ENCODE measurements around the gene ZNF26. TPM values are rescaled to one million over a fixed set of nuclear protein-coding genes. Genes with fewer than 3 reads are reported as not detected.
"Not testable (repeated sequence)": the region's sequence is repeated elsewhere in the genome, so short reads cannot be mapped to it uniquely, and the experiment has no call there.

The ZNF26 gene, protein sequence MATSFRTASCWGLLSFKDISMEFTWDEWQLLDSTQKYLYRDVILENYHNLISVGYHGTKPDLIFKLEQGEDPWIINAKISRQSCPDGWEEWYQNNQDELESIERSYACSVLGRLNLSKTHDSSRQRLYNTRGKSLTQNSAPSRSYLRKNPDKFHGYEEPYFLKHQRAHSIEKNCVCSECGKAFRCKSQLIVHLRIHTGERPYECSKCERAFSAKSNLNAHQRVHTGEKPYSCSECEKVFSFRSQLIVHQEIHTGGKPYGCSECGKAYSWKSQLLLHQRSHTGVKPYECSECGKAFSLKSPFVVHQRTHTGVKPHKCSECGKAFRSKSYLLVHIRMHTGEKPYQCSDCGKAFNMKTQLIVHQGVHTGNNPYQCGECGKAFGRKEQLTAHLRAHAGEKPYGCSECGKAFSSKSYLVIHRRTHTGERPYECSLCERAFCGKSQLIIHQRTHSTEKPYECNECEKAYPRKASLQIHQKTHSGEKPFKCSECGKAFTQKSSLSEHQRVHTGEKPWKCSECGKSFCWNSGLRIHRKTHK
- 10 to 100 TPM in 1 of 5 donors, 1 to 10 TPM in 4; 1.8 to 30.3 (median 4.5) TPM for total RNA-seq
- polyA plus RNA-seq, result 1 to 10 TPM; 1.2 to 3.0 (median 2.1) TPM
- long read RNA-seq, donor 1, full-length matches to known transcripts, result 1 of 1 reads
- long read RNA-seq, donor 1, partial matches to known transcripts, result 0 of 1 reads
- long read RNA-seq, donor 1, other reads (novel, unspliced or antisense), result 0 of 1 reads
- long read RNA-seq, donor 2, full-length matches to known transcripts, result 2 of 2 reads
- long read RNA-seq, donor 2, partial matches to known transcripts, result 0 of 2 reads
- long read RNA-seq, donor 2, other reads (novel, unspliced or antisense), result 0 of 2 reads
- long read RNA-seq, donor 3, result 0 reads
- long read RNA-seq, donor 4, result 0 reads
- long read RNA-seq, donor 5, full-length matches to known transcripts, result 2 of 2 reads
- long read RNA-seq, donor 5, partial matches to known transcripts, result 0 of 2 reads
- long read RNA-seq, donor 5, other reads (novel, unspliced or antisense), result 0 of 2 reads
- long read RNA-seq, donor 6, full-length matches to known transcripts, result 3 of 8 reads
- long read RNA-seq, donor 6, partial matches to known transcripts, result 5 of 8 reads
- long read RNA-seq, donor 6, other reads (novel, unspliced or antisense), result 0 of 8 reads
- long read RNA-seq, donor 7, partial matches to known transcripts, result 6 of 6 reads
- long read RNA-seq, donor 7, other reads (novel, unspliced or antisense), result 0 of 6 reads
- long read RNA-seq, donor 8, full-length matches to known transcripts, result 2 of 2 reads
- long read RNA-seq, donor 8, partial matches to known transcripts, result 0 of 2 reads
- long read RNA-seq, donor 8, other reads (novel, unspliced or antisense), result 0 of 2 reads
- long read RNA-seq, donor 9, full-length matches to known transcripts, result 1 of 1 reads
- long read RNA-seq, donor 9, partial matches to known transcripts, result 0 of 1 reads
- long read RNA-seq, donor 9, other reads (novel, unspliced or antisense), result 0 of 1 reads
- long read RNA-seq, donor 10, full-length matches to known transcripts, result 1 of 1 reads
- long read RNA-seq, donor 10, partial matches to known transcripts, result 0 of 1 reads
- long read RNA-seq, donor 10, other reads (novel, unspliced or antisense), result 0 of 1 reads

DNA sequence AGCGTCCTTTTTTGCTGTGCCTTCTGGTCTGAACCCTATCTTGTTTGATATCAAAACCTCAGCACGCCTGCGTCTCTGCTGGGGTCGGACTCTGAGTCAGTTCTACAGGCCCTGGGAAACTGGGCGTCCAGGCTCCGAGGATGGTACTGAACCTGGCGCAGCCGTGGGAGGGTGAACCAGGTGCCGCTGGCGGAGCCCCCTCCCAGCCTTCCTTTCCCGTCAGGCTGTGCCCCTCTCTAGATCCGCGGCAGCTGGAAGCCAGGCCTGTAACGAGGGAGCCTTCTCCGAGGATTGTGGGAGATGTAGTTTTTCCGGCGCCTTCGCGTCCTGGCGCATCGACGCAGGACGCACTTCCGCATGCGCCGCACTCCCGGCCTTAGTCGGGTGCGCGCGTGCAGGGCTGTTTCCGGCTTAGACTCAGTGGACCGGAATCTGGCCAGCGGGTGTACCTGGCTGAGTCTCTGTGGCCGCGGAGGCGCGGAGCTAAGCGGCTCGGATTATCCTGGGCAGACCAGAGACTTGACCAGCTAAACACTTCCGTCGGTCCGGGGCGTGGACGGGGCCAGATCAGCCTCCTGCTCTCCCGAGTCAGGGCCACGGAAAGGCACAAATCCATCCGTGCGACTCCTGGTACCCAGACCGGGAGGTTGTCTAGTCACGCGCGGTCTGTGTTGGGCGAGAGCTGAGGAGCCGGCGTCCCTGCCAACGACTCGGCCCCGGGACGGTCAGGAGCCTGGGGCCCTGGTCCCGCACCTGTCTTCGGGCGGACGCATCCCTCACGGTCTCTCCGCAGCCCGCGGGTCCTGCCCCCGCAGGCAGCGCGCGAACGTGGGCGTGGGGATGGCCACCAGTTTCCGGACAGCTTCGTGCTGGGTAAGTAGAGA is at the start of gene ZNF26:
Gene ZNF26, plus strand, starts transcription at position 367 of the 884 bp plus-strand sequence. Its CDS starts 474 bp downstream, at position 841.
- TF ChIP-seq POLR2A (IDR thresholded peaks at IDR 0.05) (peak in 1 of 4 donors; percentile 55), POLR2AphosphoS5 (IDR thresholded peaks at IDR 0.05) (peak; percentile 80 to 97 (median 85))
- TF ChIP-seq, protein P1, sequence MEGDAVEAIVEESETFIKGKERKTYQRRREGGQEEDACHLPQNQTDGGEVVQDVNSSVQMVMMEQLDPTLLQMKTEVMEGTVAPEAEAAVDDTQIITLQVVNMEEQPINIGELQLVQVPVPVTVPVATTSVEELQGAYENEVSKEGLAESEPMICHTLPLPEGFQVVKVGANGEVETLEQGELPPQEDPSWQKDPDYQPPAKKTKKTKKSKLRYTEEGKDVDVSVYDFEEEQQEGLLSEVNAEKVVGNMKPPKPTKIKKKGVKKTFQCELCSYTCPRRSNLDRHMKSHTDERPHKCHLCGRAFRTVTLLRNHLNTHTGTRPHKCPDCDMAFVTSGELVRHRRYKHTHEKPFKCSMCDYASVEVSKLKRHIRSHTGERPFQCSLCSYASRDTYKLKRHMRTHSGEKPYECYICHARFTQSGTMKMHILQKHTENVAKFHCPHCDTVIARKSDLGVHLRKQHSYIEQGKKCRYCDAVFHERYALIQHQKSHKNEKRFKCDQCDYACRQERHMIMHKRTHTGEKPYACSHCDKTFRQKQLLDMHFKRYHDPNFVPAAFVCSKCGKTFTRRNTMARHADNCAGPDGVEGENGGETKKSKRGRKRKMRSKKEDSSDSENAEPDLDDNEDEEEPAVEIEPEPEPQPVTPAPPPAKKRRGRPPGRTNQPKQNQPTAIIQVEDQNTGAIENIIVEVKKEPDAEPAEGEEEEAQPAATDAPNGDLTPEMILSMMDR (IDR thresholded peaks at IDR 0.05), result no peak
- peaks cover 4 to 38% (median 32%) of the 10 kb centered on the region in 4 donors for H3K36me3 ChIP-seq
- peak; percentile 91 to 98 for DNase-seq
- intact Hi-C loops (cut with DNase I; ENCODE audit: low total_unique reads), result loop anchor here (10.0 kb wide), 1 partner anchor 49 kb away; the partner anchor contains the start of gene ZNF84
- H3K9me3 ChIP-seq, result peaks cover 0 to 37% (median 26%) of the 10 kb centered on the region in 4 donors
- H3K27me3 ChIP-seq, result no peaks in the 10 kb centered on the region
- H3K4me1 ChIP-seq, result peaks cover 10 to 22% (median 19%) of the 10 kb centered on the region in 4 donors
- peak within 1 kb of the TSS; percentile 77 to 99 (median 86) for H3K4me3 ChIP-seq
- H3K27ac ChIP-seq, result peak within 1 kb of the TSS; percentile 80 to 91 (median 89)
- 0 to 1% (median 0%) methylated on average over 45 to 76 of the region's 76 CpGs for WGBS, 5 donors

DNA sequence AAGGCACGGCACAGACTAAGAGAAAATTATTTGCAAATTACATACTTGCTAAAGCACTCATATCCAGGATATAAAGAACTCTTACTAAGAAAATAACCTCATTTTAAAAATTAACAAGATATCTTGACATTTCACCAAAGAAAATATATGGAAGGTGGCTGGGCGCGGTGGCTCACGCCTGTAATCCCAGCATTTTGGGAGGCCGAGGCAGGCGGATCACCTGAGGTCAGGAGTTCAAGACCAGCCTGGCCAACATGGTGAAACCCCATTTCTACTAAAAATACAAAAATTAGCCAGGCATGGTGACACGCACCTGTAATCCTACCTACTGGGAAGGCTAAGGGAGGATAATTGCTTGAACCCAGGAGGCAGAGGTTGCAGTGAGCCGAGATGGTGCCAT is 49.2 kb upstream of the ZNF26 start:
- H3K36me3 ChIP-seq, result peaks cover 0 to 60% (median 47%) of the 10 kb centered on the region in 4 donors
- DNase-seq; H3K4me1 ChIP-seq; H3K27ac ChIP-seq; intact Hi-C loops (cut with DNase I; ENCODE audit: low total_unique reads); H3K27me3 ChIP-seq; H3K4me3 ChIP-seq: not testable (repeated sequence)
- WGBS, 5 donors, result 94 to 98% (median 97%) methylated on average over 8 of the region's 8 CpGs
- H3K9me3 ChIP-seq, result peaks cover 24 to 97% (median 84%) of the 10 kb centered on the region in 4 donors

DNA sequence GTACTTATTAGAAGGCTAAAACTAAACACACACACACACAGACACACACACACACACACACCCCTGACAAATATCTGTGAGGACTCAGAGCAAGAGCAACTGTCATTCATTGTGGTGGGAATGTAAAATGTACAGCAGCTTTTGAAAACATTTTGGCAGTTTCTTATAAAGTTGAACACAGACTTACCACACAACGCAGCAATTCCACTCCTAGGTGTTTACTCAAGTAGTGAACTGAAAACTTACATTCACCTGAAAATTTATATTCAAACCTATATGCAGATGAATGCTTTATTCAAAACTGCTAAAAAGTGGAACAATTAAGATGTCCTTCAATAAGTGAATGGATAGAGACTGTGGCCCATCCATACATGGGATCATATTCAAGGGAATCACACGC is 48.7 kb upstream of the ZNF26 start:
- WGBS, 5 donors, result 94 to 99% (median 98%) methylated on average over 2 of the region's 2 CpGs
- intact Hi-C loops (cut with DNase I; ENCODE audit: low total_unique reads), result no loop called here
- Histone ChIP-seq H3K27ac (no peak overlapping the region), H3K27me3 (no peaks in the 10 kb centered on the region), H3K4me1 (no peaks in the 10 kb centered on the region), H3K9me3 (peaks cover 26 to 97% (median 85%) of the 10 kb centered on the region in 4 donors), H3K4me3 (no peak overlapping the region), H3K36me3 (peaks cover 5 to 60% (median 47%) of the 10 kb centered on the region in 4 donors)
- TF ChIP-seq POLR2A (IDR thresholded peaks at IDR 0.05), result no peak
- TF ChIP-seq, protein P1 (IDR thresholded peaks at IDR 0.05), result no peak
- no peak for TF ChIP-seq EP300 (IDR thresholded peaks at IDR 0.05)
- TF ChIP-seq POLR2AphosphoS5 (IDR thresholded peaks at IDR 0.05), result no peak
- DNase-seq, result no peak

DNA sequence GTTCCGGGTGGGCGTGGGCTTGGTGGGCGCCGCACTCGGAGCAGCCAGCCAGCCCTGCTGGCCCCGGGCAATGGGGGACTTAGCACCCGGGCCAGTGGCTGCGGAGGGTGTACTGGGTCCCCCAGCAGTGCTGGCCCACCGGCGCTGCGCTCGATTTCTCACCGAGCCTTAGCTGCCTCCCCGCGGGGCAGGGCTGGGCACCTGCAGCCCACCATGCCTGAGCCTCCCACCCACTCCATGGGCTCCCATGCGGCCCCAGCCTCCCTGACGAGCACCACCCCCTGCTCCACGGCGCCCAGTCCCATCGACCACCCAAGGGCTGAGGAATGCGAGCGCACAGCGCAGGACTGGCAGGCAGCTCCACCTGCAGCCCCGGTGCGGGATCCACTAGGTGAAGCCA is 47.4 kb upstream of the ZNF26 start:
- H3K27me3 ChIP-seq; H3K4me3 ChIP-seq; DNase-seq; intact Hi-C loops (cut with DNase I; ENCODE audit: low total_unique reads); H3K27ac ChIP-seq; H3K4me1 ChIP-seq: not testable (repeated sequence)
- 94 to 95% (median 94%) methylated on average over 12 to 25 of the region's 25 CpGs; no CpG with 5 or more reads in 1 of the 5 donors for WGBS, 5 donors
- Histone ChIP-seq H3K9me3 (peaks cover 32 to 97% (median 85%) of the 10 kb centered on the region in 4 donors), H3K36me3 (peaks cover 19 to 60% (median 48%) of the 10 kb centered on the region in 4 donors)
